Measurements from ENCODE around the gene PABPC1L. TPM values are rescaled to one million over a fixed set of nuclear protein-coding genes. Genes with fewer than 3 reads are reported as not detected.

The PABPC1L gene
- total RNA-seq, 2 donors from 2014 or later = 41.8 to 105 TPM

DNA sequence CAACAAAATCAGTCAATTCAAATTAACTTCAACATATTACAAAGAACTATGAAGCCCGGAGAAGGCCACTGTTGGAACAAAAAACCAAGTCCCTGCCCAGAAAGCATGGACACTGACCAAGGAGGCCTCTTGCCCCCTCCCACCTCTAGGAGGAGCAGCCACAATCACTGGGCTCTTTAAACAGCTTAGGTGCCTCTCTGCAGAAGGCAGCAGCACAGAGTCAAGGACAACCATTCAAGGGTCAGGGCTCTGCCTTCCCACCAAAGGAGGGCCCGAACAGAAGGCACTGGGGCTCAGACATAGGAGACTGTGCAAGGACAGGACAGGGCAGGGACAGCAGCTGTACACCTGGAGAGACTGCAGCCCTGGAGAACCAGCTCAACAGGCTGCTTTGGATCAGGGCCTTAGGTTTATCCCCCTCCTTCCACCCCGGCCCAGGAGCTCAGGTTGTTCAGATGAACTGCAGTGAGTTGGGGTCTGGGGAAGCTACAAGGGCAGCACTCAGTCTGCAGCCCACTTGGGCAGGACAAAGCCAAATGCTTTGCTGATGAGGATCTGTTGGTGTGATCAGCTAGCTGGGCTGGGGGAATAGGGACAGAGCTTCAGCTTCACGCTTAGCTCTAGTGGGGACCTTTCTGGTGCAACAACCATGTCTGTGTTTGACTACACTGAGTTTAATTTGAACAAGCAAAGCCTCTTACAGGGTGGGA lies 32.6 kb downstream of the PABPC1L start:
- Histone ChIP-seq H3K9me3 (no peaks in the 10 kb centered on the region), H3K27me3 (no peaks in the 10 kb centered on the region), H3K36me3 (replicated peaks in 1 of 2; ENCODE audit: insufficient read depth in 1 of 2, low read depth in 2 of 2) (peaks cover 0 to 16% of the 10 kb centered on the region in 2 donors), H3K4me1 (peaks cover 4% of the 10 kb centered on the region), H3K27ac (no peak overlapping the region), H3K4me3 (no peak overlapping the region)
- no peak for TF ChIP-seq POLR2A (IDR thresholded peaks at IDR 0.05)
- TF ChIP-seq, protein P1, sequence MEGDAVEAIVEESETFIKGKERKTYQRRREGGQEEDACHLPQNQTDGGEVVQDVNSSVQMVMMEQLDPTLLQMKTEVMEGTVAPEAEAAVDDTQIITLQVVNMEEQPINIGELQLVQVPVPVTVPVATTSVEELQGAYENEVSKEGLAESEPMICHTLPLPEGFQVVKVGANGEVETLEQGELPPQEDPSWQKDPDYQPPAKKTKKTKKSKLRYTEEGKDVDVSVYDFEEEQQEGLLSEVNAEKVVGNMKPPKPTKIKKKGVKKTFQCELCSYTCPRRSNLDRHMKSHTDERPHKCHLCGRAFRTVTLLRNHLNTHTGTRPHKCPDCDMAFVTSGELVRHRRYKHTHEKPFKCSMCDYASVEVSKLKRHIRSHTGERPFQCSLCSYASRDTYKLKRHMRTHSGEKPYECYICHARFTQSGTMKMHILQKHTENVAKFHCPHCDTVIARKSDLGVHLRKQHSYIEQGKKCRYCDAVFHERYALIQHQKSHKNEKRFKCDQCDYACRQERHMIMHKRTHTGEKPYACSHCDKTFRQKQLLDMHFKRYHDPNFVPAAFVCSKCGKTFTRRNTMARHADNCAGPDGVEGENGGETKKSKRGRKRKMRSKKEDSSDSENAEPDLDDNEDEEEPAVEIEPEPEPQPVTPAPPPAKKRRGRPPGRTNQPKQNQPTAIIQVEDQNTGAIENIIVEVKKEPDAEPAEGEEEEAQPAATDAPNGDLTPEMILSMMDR (IDR thresholded peaks at IDR 0.05) = no peak
- no peak for ATAC-seq
- no peak for DNase-seq
- intact Hi-C loops (cut with DNase I) = no loop called here
- WGBS, 2 donors = 78 to 92% methylated on average over 4 of the region's 4 CpGs

DNA sequence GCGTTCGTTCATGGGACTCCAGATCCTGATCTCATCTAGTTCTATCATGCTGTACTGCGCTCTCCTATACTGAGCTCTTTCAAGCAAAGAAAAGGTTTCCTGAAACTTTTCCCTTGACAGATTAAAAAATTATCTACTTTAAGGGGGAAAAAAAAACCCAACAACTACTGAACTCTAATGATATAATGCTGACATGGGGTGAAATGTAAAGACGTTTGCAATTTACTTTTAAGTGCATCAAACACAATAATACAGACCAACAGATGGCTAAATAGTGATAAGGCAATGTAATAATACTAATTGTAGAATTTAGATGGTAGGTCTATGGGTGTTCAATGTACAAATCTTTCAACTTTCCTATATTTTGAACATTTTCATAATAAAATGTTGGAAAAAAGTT lies 34.0 kb downstream of the PABPC1L start:
- no peak for ATAC-seq
- H3K4me1 ChIP-seq = peaks cover 4% of the 10 kb centered on the region
- H3K4me3 ChIP-seq = no peak overlapping the region
- no peaks in the 10 kb centered on the region for H3K9me3 ChIP-seq
- no peak overlapping the region for H3K27ac ChIP-seq
- intact Hi-C loops (cut with DNase I) = no loop called here
- peaks cover 0 to 15% of the 10 kb centered on the region in 2 donors for H3K36me3 ChIP-seq (replicated peaks in 1 of 2; ENCODE audit: insufficient read depth in 1 of 2, low read depth in 2 of 2)
- TF ChIP-seq POLR2A (IDR thresholded peaks at IDR 0.05) = no peak
- TF ChIP-seq, protein P1 (IDR thresholded peaks at IDR 0.05) = no peak
- WGBS, 2 donors = 79 to 81% methylated on average over 4 of the region's 4 CpGs
- no peak for DNase-seq
- no peaks in the 10 kb centered on the region for H3K27me3 ChIP-seq

DNA sequence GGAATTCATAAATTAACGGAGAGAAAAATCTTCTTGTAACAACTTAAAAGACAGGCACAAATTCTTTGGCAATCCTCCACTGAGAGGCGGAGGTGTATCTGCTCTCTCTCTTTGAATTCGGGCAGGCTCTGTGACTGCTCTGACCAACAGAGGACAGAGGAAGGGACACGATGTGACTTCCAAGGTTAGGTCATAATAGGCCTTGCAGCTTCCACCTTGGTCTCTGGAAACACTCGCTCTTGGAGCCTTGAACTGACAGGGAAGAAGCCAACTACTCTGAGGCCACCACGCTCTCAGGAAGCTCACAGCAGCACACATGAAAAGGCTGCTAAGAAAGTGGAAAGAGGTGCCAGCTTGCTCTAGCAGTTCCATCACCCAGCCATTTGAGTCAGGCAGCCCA lies 35.4 kb downstream of the PABPC1L start:
- Histone ChIP-seq H3K9me3 (no peaks in the 10 kb centered on the region), H3K27me3 (no peaks in the 10 kb centered on the region), H3K4me1 (peaks cover 4% of the 10 kb centered on the region), H3K27ac (no peak overlapping the region), H3K36me3 (replicated peaks in 1 of 2; ENCODE audit: insufficient read depth in 1 of 2, low read depth in 2 of 2) (peaks cover 0 to 21% of the 10 kb centered on the region in 2 donors), H3K4me3 (no peak overlapping the region)
- no peak for DNase-seq
- intact Hi-C loops (cut with DNase I) = no loop called here
- WGBS, 2 donors = 79 to 83% methylated on average over 6 of the region's 6 CpGs
- TF ChIP-seq POLR2A (IDR thresholded peaks at IDR 0.05) = no peak
- TF ChIP-seq, protein P1 (IDR thresholded peaks at IDR 0.05) = no peak
- ATAC-seq = no peak

DNA sequence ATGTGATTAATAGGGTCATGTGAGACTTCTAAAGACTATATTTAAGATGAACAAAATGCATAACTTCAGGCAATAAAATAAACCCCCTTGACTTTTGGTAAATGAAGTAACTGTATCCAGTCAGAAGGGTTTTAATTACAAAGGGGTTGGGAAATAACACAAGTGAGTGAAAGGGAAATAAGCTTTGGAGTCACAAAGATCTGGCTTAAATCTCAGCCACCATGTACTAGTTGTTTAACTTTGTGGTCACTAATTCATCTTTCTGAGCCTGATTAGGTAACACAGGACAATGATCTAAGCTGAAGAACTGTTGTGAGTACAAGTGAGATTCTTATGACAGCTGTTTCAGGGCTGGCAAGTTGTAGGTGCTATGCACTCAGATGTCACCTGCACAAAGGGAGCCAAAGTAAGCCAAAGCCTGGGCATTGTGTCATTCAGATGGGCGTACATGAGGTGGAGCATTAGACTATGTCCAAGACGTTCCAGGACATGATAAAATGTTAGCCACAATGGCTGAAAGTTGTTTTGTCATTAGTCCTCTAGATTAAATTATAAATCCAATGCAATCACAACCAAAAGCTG lies 36.5 kb downstream of the PABPC1L start:
- H3K4me3 ChIP-seq = no peak overlapping the region
- no peak for ATAC-seq
- TF ChIP-seq, protein P1 (IDR thresholded peaks at IDR 0.05) = no peak
- TF ChIP-seq POLR2A (IDR thresholded peaks at IDR 0.05) = no peak
- H3K9me3 ChIP-seq = no peaks in the 10 kb centered on the region
- H3K27me3 ChIP-seq = no peaks in the 10 kb centered on the region
- H3K27ac ChIP-seq = peak overlapping the region in 3 of 4 donors; percentile 60 to 63 (median 60)
- intact Hi-C loops (cut with DNase I) = no loop called here
- 62 to 63% methylated on average over 2 of the region's 2 CpGs for WGBS, 2 donors
- peaks cover 0 to 28% of the 10 kb centered on the region in 2 donors for H3K36me3 ChIP-seq (replicated peaks in 1 of 2; ENCODE audit: insufficient read depth in 1 of 2, low read depth in 2 of 2)
- DNase-seq = no peak
- peaks cover 4% of the 10 kb centered on the region for H3K4me1 ChIP-seq

Measured in body of pancreas (tissue), 4 donors.